NK-92 treated with Interleukin-12 subunit alpha and Interleukin-12 subunit beta, amount 100 ng/mL, for 24 hours (cell line): Measurements from ENCODE around the gene PDCD11.

Experiments used
- DNase-seq: peaks from one replicate; lab custom pipeline; 2025; lab: John Stamatoyannopoulos, UW

PDCD11 gene

GRCh38 chr10:103451091-103451813 is 54.8 kb downstream of the PDCD11 start:
- no peak for DNase-seq

GRCh38 chr10:103451831-103452505 is 55.5 kb downstream of the PDCD11 start, which contains the start of gene CALHM2:
TSS of gene CALHM2 (minus strand) at chr10:103452370. CDS start at chr10:103449941, 2,429 bp downstream.
- no peak for DNase-seq

- DNase-seq, result no peak
Measured at GRCh38 chr10:103452506-103453230, 56.2 kb downstream of the PDCD11 start.

GRCh38 chr10:103454026-103454425 is 57.6 kb downstream of the PDCD11 start:
- DNase-seq, result no peak

- no peak for DNase-seq
Measured at GRCh38 chr10:103455235-103455634, 58.8 kb downstream of the PDCD11 start.

GRCh38 chr10:103456074-103456660 is 59.7 kb downstream of the PDCD11 start:
- DNase-seq, result no peak

- no peak for DNase-seq
Measured at GRCh38 chr10:103457176-103457712, 60.8 kb downstream of the PDCD11 start.

GRCh38 chr10:103457896-103458583 is 61.6 kb downstream of the PDCD11 start:
- DNase-seq, result no peak

- no peak for DNase-seq
Measured at GRCh38 chr10:103458720-103459119, 62.3 kb downstream of the PDCD11 start, which contains the start of gene CALHM1. TSS of gene CALHM1 (minus strand) at chr10:103458900. CDS start at chr10:103458751, 149 bp downstream.

- no peak for DNase-seq
Measured at GRCh38 chr10:103459615-103460014, 63.2 kb downstream of the PDCD11 start.

- no peak for DNase-seq
Measured at GRCh38 chr10:103463499-103463898, 67.1 kb downstream of the PDCD11 start.

GRCh38 chr10:103465411-103466179 is 69.2 kb downstream of the PDCD11 start:
- no peak for DNase-seq

GRCh38 chr10:103466734-103467133 is 70.3 kb downstream of the PDCD11 start:
- DNase-seq, result no peak

GRCh38 chr10:103467406-103467805 is 71.0 kb downstream of the PDCD11 start:
- no peak for DNase-seq

- DNase-seq, result no peak
Measured at GRCh38 chr10:103469201-103469600, 72.8 kb downstream of the PDCD11 start.

GRCh38 chr10:103470761-103471653 is 74.6 kb downstream of the PDCD11 start:
- DNase-seq, result peak; percentile 81

- no peak for DNase-seq
Measured at GRCh38 chr10:103472005-103472404, 75.6 kb downstream of the PDCD11 start.

- no peak for DNase-seq
Measured at GRCh38 chr10:103473261-103473671, 76.8 kb downstream of the PDCD11 start.

GRCh38 chr10:103474077-103474476 is 77.7 kb downstream of the PDCD11 start:
- no peak for DNase-seq

GRCh38 chr10:103475437-103475836 is 79.0 kb downstream of the PDCD11 start:
- DNase-seq, result no peak
